Small intestine (tissue), 7 donors: ENCODE measurements around the gene SEMA3C. TPM values are rescaled to one million over a fixed set of nuclear protein-coding genes. Genes with fewer than 3 reads are reported as not detected.
A peak's percentile ranks its signal among the peaks of the same experiment; 100 is the strongest.

ENCODE experiments used
- DNase-seq, 2 donors: peaks; one replicate each; pipeline versions ENCODE4 v3.0.0 to v3.0.0-alpha.2; 2013
- FAIRE-seq: peaks from 2 replicates; lab custom pipeline; 2012; peaks lifted over from hg19 to GRCh38; lab: Jason Lieb, UNC
- H3K27ac ChIP-seq, 3 donors: one replicate each; pipeline ENCODE4 v1.5.1; 2013; ENCODE audit warnings: low read length in 2 of 3, mild to moderate bottlenecking in 2 of 3, control low read depth in 1 of 3, inconsistent platforms in 1 of 3, low read depth in 1 of 3, moderate library complexity in 1 of 3
- H3K27me3 ChIP-seq, 3 donors: one replicate each; pipeline ENCODE4 v1.6.1; 2013; ENCODE audit warnings: low read length in 3 of 3, inconsistent platforms in 1 of 3; ENCODE audit not compliant: control insufficient read depth in 3 of 3, insufficient read depth in 3 of 3
- H3K36me3 ChIP-seq, 3 donors: one replicate each; pipeline ENCODE4 v1.6.1; 2013; ENCODE audit warnings: low read length in 3 of 3, inconsistent platforms in 1 of 3, low read depth in 1 of 3, mild to moderate bottlenecking in 1 of 3, moderate library complexity in 1 of 3; ENCODE audit not compliant: control insufficient read depth in 3 of 3, insufficient read depth in 2 of 3
- H3K4me1 ChIP-seq, 3 donors: one replicate each; pipeline ENCODE4 v1.6.1; 2013; ENCODE audit warnings: low read length in 2 of 3, inconsistent platforms in 1 of 3, low read depth in 1 of 3, mild to moderate bottlenecking in 1 of 3, moderate library complexity in 1 of 3; ENCODE audit not compliant: control insufficient read depth in 3 of 3, insufficient read depth in 2 of 3
- H3K4me3 ChIP-seq, 3 donors: one replicate each; pipeline ENCODE4 v1.5.1; 2013; ENCODE audit warnings: low read length in 3 of 3, control low read depth in 1 of 3, inconsistent platforms in 1 of 3, low read depth in 1 of 3, mild to moderate bottlenecking in 1 of 3, moderate library complexity in 1 of 3
- H3K9me3 ChIP-seq, 2 donors: one replicate each; pipeline ENCODE4 v1.6.1; 2013; ENCODE audit warnings: low read depth in 1 of 2, low read length in 1 of 2; ENCODE audit not compliant: control insufficient read depth in 2 of 2, insufficient read depth in 1 of 2
- WGBS, 3 donors: extraction: QIAGEN DNeasy Blood & Tissue Kit; methylation state at CpG; one replicate each; pipeline ENCODE4 v1.1.7; 2013; 5-methylcytosine and 5-hydroxymethylcytosine counted together
- polyA plus RNA-seq, 4 donors: library from polyadenylated mRNA; stranded (reverse) in 3 of 4; unstranded in 1 of 4; fragments of 200-250 nt in 3 of 4; fragments of 120-200 nt in 1 of 4; gene quantifications; one replicate each; pipeline versions ENCODE4 v1.2.1 to v1.2.3, GENCODE V29; 2013
- donor health status: healthy with polysubstance abuse.
- donor health status: control.
- donor health status: control.
- donor health status: Bipolar disorder and iron deficiency.
- donor health status: healthy.

SEMA3C gene
- polyA plus RNA-seq, 4 donors, result 1.4 to 70.8 (median 7.6) TPM

- Histone ChIP-seq H3K27me3 (no peaks in the 10 kb centered on the region), H3K4me1 (peaks cover 2 to 34% (median 6%) of the 10 kb centered on the region in 3 donors), H3K9me3 (no peaks in the 10 kb centered on the region), H3K36me3 (peaks cover 0 to 2% (median 0%) of the 10 kb centered on the region in 3 donors), H3K27ac (no peak overlapping the region), H3K4me3 (no peak overlapping the region)
- WGBS, 3 donors, result 79 to 95% (median 84%) methylated on average over 3 of the region's 3 CpGs
- FAIRE-seq (no peak), DNase-seq (no peak)
These were observed 92.2 kb downstream of the SEMA3C start for GRCh38 chr7:80826520-80827238.

- Histone ChIP-seq H3K36me3 (peaks cover 0 to 2% (median 0%) of the 10 kb centered on the region in 3 donors), H3K9me3 (no peaks in the 10 kb centered on the region), H3K4me1 (peaks cover 4 to 32% (median 5%) of the 10 kb centered on the region in 3 donors), H3K27ac (no peak overlapping the region), H3K4me3 (no peak overlapping the region), H3K27me3 (no peaks in the 10 kb centered on the region)
- DNase-seq (no peak), FAIRE-seq (no peak)
- WGBS, 3 donors, result 64 to 77% (median 70%) methylated on average over 3 of the region's 3 CpGs
These were observed 93.4 kb downstream of the SEMA3C start for GRCh38 chr7:80825499-80825898.

DNA sequence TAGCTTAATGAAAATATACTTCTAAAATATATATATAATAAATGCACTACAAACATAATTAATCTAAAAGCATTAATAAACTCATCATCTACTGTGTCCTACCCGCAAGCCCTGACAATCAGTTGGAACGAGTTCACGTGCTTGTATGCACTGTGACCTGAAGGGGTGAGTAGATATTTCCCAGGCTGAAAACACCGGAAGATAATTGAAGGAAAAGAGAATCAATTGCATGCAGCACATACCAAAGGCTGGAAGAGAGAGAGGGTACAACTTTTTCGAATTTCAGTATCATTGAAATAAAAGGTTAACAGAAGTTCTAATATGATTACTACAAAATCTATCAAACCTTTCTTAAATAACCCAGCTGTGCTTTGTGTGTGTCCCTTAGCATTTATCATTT is 94.6 kb downstream of the SEMA3C start:
- Histone ChIP-seq H3K9me3 (no peaks in the 10 kb centered on the region), H3K4me3 (no peak overlapping the region), H3K36me3 (peaks cover 0 to 2% (median 0%) of the 10 kb centered on the region in 3 donors), H3K27ac (peak overlapping the region in 1 of 3 donors; percentile 57), H3K27me3 (no peaks in the 10 kb centered on the region), H3K4me1 (peaks cover 4 to 25% (median 5%) of the 10 kb centered on the region in 3 donors)
- FAIRE-seq, result no peak
- peak; percentile 27 to 55 for DNase-seq
- 40 to 58% (median 54%) methylated on average over 5 of the region's 5 CpGs for WGBS, 3 donors

DNA sequence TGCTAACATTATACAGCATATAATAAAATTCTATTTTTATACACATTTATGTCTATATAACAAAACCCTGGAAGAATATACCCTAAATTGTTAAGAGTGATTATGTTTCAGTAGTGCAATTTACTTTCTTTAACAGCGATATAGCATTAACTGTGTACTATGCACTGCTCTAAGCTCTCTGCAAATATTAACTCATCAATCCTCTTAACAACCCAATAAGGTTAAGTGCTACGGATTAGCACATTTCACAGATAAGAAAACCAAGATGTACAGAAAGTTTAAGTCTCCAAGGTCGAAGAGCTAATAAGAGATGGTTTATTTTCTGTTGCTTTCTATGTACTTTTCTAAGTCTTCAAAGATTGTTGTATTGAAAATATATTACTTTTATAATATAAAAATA is 95.8 kb downstream of the SEMA3C start:
- peaks cover 0 to 2% (median 0%) of the 10 kb centered on the region in 3 donors for H3K36me3 ChIP-seq
- WGBS, 3 donors, result 10 to 58% (median 36%) methylated on average over 3 of the region's 3 CpGs
- H3K4me3 ChIP-seq, result no peak overlapping the region
- no peaks in the 10 kb centered on the region for H3K9me3 ChIP-seq
- DNase-seq (peak; percentile 67 to 72), FAIRE-seq (peak; percentile 39)
- peaks cover 4 to 29% (median 5%) of the 10 kb centered on the region in 3 donors for H3K4me1 ChIP-seq
- H3K27me3 ChIP-seq, result no peaks in the 10 kb centered on the region
- peak overlapping the region in 1 of 3 donors; percentile 61 for H3K27ac ChIP-seq

DNA sequence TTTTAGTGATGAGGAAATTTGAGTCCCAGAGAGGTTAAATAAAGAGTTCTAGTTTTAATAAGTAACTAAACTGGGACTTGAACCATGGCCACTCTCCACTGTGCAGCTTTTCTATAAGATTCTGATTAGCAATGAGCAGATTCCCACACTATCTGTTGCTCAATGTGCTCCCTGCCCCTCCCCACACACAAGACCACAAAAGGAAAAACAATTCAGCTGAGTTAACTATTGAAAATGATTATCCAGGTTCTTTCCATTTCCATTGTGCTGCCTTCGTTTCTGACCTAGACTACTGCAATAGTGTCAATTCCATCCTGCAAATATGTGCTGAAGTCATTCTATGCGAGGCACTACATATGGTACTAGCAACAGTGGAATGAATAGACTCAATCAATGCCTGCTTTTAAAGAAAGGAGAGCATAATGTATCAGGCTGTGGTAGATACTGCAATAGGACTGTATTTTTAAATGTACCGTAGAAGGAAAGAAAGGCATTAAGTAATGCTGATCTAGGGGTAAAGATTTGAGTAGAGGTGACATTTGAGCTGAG is 97.0 kb downstream of the SEMA3C start:
- H3K4me3 ChIP-seq, result no peak overlapping the region
- H3K9me3 ChIP-seq, result no peaks in the 10 kb centered on the region
- FAIRE-seq (no peak), DNase-seq (peak in 1 of 2 donors; percentile 80)
- H3K27ac ChIP-seq, result peak overlapping the region in 1 of 3 donors; percentile 61
- H3K36me3 ChIP-seq, result peaks cover 0 to 2% (median 0%) of the 10 kb centered on the region in 3 donors
- 57 to 71% (median 59%) methylated on average over 3 of the region's 3 CpGs for WGBS, 3 donors
- H3K27me3 ChIP-seq, result no peaks in the 10 kb centered on the region
- peaks cover 4 to 30% (median 5%) of the 10 kb centered on the region in 3 donors for H3K4me1 ChIP-seq

- no peaks in the 10 kb centered on the region for H3K9me3 ChIP-seq
- no peaks in the 10 kb centered on the region for H3K36me3 ChIP-seq
- H3K4me3 ChIP-seq, result no peak overlapping the region
- FAIRE-seq (no peak), DNase-seq (no peak)
- peaks cover 4 to 32% (median 5%) of the 10 kb centered on the region in 3 donors for H3K4me1 ChIP-seq
- H3K27me3 ChIP-seq, result no peaks in the 10 kb centered on the region
- no peak overlapping the region for H3K27ac ChIP-seq
These were observed 99.3 kb downstream of the SEMA3C start for GRCh38 chr7:80819503-80819902.

GRCh38 chr7:80818181-80818580 is 100.7 kb downstream of the SEMA3C start:
- DNase-seq (peak; percentile 37 to 57), FAIRE-seq (no peak)
- WGBS, 3 donors, result 25 to 65% (median 58%) methylated on average over 5 of the region's 5 CpGs
- no peaks in the 10 kb centered on the region for H3K36me3 ChIP-seq
- no peaks in the 10 kb centered on the region for H3K27me3 ChIP-seq
- H3K4me3 ChIP-seq, result no peak overlapping the region
- peak overlapping the region in 1 of 3 donors; percentile 46 for H3K27ac ChIP-seq
- H3K4me1 ChIP-seq, result peaks cover 4 to 26% (median 5%) of the 10 kb centered on the region in 3 donors
- H3K9me3 ChIP-seq, result no peaks in the 10 kb centered on the region

- no peaks in the 10 kb centered on the region for H3K27me3 ChIP-seq
- H3K4me1 ChIP-seq, result peaks cover 2 to 15% (median 4%) of the 10 kb centered on the region in 3 donors
- no peaks in the 10 kb centered on the region for H3K9me3 ChIP-seq
- H3K4me3 ChIP-seq, result no peak overlapping the region
- H3K36me3 ChIP-seq, result peaks cover 0 to 3% (median 0%) of the 10 kb centered on the region in 3 donors
- DNase-seq, result no peak
- FAIRE-seq, result no peak
- WGBS, 3 donors, result 60 to 74% (median 67%) methylated on average over 2 of the region's 2 CpGs
- H3K27ac ChIP-seq, result no peak overlapping the region
These were observed 102.0 kb downstream of the SEMA3C start for GRCh38 chr7:80816806-80817205.
